Epithelial cell of proximal tubule (primary cell): ENCODE results near the gene CXorf38. TPM values are rescaled to one million over a fixed set of nuclear protein-coding genes. Genes with fewer than 3 reads are reported as not detected.

Experiments
- DNase-seq: peaks from one replicate; pipeline ENCODE4 v3.0.0-alpha.2; 2011; ENCODE audit warnings: low read depth
- H3K4me3 ChIP-seq: 2 replicates; pipeline ENCODE4 v1.5.1; 2011; ENCODE audit warnings: low read depth, mild to moderate bottlenecking, low read length
- CTCF ChIP-seq: conservative IDR thresholded peaks from 2 replicates; pipeline ENCODE4 v1.5.1; 2012; ENCODE audit warnings: low read depth, mild to moderate bottlenecking, low read length
- total RNA-seq: library from RNA; depleted of rRNA; stranded (reverse); fragments of >200 nt; gene quantifications from 2 replicates; pipeline ENCODE4 v1.2.3, GENCODE V29; 2015

Gene CXorf38
- total RNA-seq, 1 donor from 2014 or later: 15.6 TPM

- DNase-seq: no peak
- H3K4me3 ChIP-seq: no peak overlapping the region
- peak; percentile 4 for TF ChIP-seq CTCF
These were observed 23.8 kb upstream of the CXorf38 start for GRCh38 chrX:40671126-40671525.

- DNase-seq: no peak
These were observed 16.7 kb upstream of the CXorf38 start for GRCh38 chrX:40663880-40664630.

GRCh38 chrX:40663078-40663740 is 15.8 kb upstream of the CXorf38 start:
- no peak overlapping the region for H3K4me3 ChIP-seq
- no peak for DNase-seq
- no peak for TF ChIP-seq CTCF

More at GRCh38 chrX:40663880-40664630, 16.7 kb upstream of the CXorf38 start:
- no peak overlapping the region for H3K4me3 ChIP-seq
- TF ChIP-seq CTCF: peak; percentile 38

- TF ChIP-seq CTCF: no peak
- DNase-seq: no peak
- no peak overlapping the region for H3K4me3 ChIP-seq
These were observed 14.1 kb upstream of the CXorf38 start for GRCh38 chrX:40661489-40661888.

GRCh38 chrX:40660381-40660780 is 13.0 kb upstream of the CXorf38 start:
- no peak for TF ChIP-seq CTCF
- DNase-seq: no peak
- H3K4me3 ChIP-seq: no peak overlapping the region

GRCh38 chrX:40653535-40653934 is 6.2 kb upstream of the CXorf38 start:
- no peak for TF ChIP-seq CTCF
- no peak overlapping the region for H3K4me3 ChIP-seq
- no peak for DNase-seq
